ENCODE data around the gene FUT7. TPM values are rescaled to one million over a fixed set of nuclear protein-coding genes. Genes with fewer than 3 reads are reported as not detected.
A peak's percentile ranks its signal among the peaks of the same experiment; 100 is the strongest.

FUT7 gene
- total and polyA plus RNA-seq, 2 of the 13 experiments (the other 11 are each of a cell fraction or from before 2014, with no cell fraction given): 0.05 TPM; not detected in 1

GRCh38 chr9:137029058-137029936 is 2.6 kb downstream of the FUT7 start (continued):
- TF ChIP-seq BHLHE40 (IDR thresholded peaks at IDR 0.05; ENCODE audit: low read length): no peak
- 0 out of 2 replicates have a peak, but pooled peaks have one; percentile 53 for TF ChIP-seq ZFP82 (CRISPR knock-in tag; IDR thresholded peaks at IDR 0.05; ENCODE audit: borderline replicate concordance)
- no peak for TF ChIP-seq U2AF2 (IDR thresholded peaks at IDR 0.05; ENCODE audit: low read depth, low read length)
- peak; percentile 46; the same call in 1 of the 2 replicates for TF ChIP-seq FOXK1 (CRISPR knock-in tag; IDR thresholded peaks at IDR 0.05; ENCODE audit: borderline replicate concordance, low read depth)
- TF ChIP-seq ARNT (IDR thresholded peaks at IDR 0.05): no peak
- 0 out of 2 replicates have a peak, but pooled peaks have one; percentile 31 for TF ChIP-seq ZIK1 (CRISPR knock-in tag; IDR thresholded peaks at IDR 0.05; ENCODE audit: borderline replicate concordance, low read depth)
- TF ChIP-seq TBL1XR1 (IDR thresholded peaks at IDR 0.05; ENCODE audit: borderline replicate concordance, low read length, partially characterized antibody): no peak
- TF ChIP-seq NFAT5 (CRISPR knock-in tag; IDR thresholded peaks at IDR 0.05): no peak
- TF ChIP-seq NFRKB (IDR thresholded peaks at IDR 0.05): no peak
- TF ChIP-seq, protein P1, sequence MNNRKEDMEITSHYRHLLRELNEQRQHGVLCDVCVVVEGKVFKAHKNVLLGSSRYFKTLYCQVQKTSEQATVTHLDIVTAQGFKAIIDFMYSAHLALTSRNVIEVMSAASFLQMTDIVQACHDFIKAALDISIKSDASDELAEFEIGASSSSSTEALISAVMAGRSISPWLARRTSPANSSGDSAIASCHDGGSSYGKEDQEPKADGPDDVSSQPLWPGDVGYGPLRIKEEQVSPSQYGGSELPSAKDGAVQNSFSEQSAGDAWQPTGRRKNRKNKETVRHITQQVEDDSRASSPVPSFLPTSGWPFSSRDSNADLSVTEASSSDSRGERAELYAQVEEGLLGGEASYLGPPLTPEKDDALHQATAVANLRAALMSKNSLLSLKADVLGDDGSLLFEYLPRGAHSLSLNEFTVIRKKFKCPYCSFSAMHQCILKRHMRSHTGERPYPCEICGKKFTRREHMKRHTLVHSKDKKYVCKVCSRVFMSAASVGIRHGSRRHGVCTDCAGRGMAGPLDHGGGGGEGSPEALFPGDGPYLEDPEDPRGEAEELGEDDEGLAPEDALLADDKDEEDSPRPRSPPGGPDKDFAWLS (CRISPR knock-in tag; IDR thresholded peaks at IDR 0.05; ENCODE audit: borderline replicate concordance): no peak
- TF ChIP-seq RXRA (CRISPR knock-in tag; IDR thresholded peaks at IDR 0.05): peak; percentile 72
- 0 out of 2 replicates have a peak, but pooled peaks have one; percentile 33 for TF ChIP-seq KDM5B (CRISPR knock-in tag; IDR thresholded peaks at IDR 0.05; ENCODE audit: borderline replicate concordance)
- TF ChIP-seq ZHX2 (IDR thresholded peaks at IDR 0.05; ENCODE audit: low read depth): no peak
- no peak for TF ChIP-seq ZHX2 (CRISPR knock-in tag; IDR thresholded peaks at IDR 0.05; ENCODE audit: borderline replicate concordance)
